Upper lobe of right lung (tissue), 1 donor: ENCODE data around the gene CELA1. TPM values are rescaled to one million over a fixed set of nuclear protein-coding genes. Genes with fewer than 3 reads are reported as not detected.
A peak's percentile ranks its signal among the peaks of the same experiment; 100 is the strongest.

Source experiments
- ATAC-seq: fragments of 200-7000 bp; cut with Tn5 transposase; one replicate; pipeline ENCODE4 v1.9.1; 2020; ENCODE audit warnings: mild to moderate bottlenecking, moderate library complexity
- DNase-seq: peaks from one replicate; pipeline ENCODE4 v3.0.0-alpha.2; 2020
- H3K27ac ChIP-seq: fragments of 200-600 bp; one replicate; pipeline ENCODE4 v1.8.0; 2022
- H3K27me3 ChIP-seq: fragments of 200-600 bp; one replicate; pipeline ENCODE4 v1.8.0; 2022; ENCODE audit warnings: mild to moderate bottlenecking
- H3K36me3 ChIP-seq: fragments of 200-600 bp; one replicate; pipeline ENCODE4 v1.8.0; 2022
- H3K4me1 ChIP-seq: fragments of 200-600 bp; one replicate; pipeline ENCODE4 v1.8.0; 2022
- H3K4me3 ChIP-seq: fragments of 200-600 bp; one replicate; pipeline ENCODE4 v1.8.0; 2022; ENCODE audit warnings: mild to moderate bottlenecking
- H3K9me3 ChIP-seq: fragments of 200-600 bp; one replicate; pipeline ENCODE4 v1.8.0; 2022
- intact Hi-C: fragments of 100-400 bp; cut with DNase I; formaldehyde crosslinking; loops from one replicate; pipeline ENCODE4 v1.11.0; 2022
- total RNA-seq: library from RNA; stranded (reverse); fragmentation: NEBNext Ultra II Directional; extraction: Animal tissue kit (Norgen Biotek cat#: 25700); gene quantifications from one replicate; pipeline ENCODE4 v1.2.1, GENCODE V29; 2021
- TF ChIP-seq, protein P1 (sequence below): fragments of 200-600 bp; IDR thresholded peaks from one replicate; pipeline ENCODE4 v1.8.0; 2022; ENCODE audit warnings: antibody characterized with exemption
- donor health status: DM: no; HTN: yes; CAD: no; lungs with severe emphysema.

Gene CELA1
- total RNA-seq, 1 donor from 2014 or later, result not detected

DNA sequence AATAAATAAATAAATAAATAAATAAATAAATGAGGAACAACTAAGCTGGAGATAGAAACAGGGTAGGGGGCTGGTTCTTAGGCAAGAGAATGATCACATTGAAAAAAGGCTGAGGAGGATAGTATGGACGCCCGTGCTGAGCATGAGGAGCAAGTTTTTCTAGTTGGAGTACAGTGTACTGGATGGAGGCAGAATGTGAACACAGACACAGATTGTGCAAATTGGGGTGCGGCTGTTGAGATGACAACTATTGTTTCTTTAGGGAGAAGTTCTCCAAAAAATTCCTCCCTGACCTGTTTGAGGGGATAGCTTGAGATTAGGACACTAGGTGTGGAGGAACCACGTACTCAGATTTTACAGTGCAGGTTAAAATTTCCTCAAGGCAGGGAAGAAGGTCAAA is 21.5 kb downstream of the CELA1 start:
- TF ChIP-seq, protein P1, sequence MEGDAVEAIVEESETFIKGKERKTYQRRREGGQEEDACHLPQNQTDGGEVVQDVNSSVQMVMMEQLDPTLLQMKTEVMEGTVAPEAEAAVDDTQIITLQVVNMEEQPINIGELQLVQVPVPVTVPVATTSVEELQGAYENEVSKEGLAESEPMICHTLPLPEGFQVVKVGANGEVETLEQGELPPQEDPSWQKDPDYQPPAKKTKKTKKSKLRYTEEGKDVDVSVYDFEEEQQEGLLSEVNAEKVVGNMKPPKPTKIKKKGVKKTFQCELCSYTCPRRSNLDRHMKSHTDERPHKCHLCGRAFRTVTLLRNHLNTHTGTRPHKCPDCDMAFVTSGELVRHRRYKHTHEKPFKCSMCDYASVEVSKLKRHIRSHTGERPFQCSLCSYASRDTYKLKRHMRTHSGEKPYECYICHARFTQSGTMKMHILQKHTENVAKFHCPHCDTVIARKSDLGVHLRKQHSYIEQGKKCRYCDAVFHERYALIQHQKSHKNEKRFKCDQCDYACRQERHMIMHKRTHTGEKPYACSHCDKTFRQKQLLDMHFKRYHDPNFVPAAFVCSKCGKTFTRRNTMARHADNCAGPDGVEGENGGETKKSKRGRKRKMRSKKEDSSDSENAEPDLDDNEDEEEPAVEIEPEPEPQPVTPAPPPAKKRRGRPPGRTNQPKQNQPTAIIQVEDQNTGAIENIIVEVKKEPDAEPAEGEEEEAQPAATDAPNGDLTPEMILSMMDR, result no peak
- no peaks in the 10 kb centered on the region for H3K36me3 ChIP-seq
- DNase-seq, result no peak
- H3K4me1 ChIP-seq, result peaks cover 26% of the 10 kb centered on the region
- intact Hi-C loops, result no loop called here
- no peak overlapping the region for H3K27ac ChIP-seq
- no peak for ATAC-seq
- H3K9me3 ChIP-seq, result no peaks in the 10 kb centered on the region
- no peak overlapping the region for H3K4me3 ChIP-seq
- no peaks in the 10 kb centered on the region for H3K27me3 ChIP-seq

DNA sequence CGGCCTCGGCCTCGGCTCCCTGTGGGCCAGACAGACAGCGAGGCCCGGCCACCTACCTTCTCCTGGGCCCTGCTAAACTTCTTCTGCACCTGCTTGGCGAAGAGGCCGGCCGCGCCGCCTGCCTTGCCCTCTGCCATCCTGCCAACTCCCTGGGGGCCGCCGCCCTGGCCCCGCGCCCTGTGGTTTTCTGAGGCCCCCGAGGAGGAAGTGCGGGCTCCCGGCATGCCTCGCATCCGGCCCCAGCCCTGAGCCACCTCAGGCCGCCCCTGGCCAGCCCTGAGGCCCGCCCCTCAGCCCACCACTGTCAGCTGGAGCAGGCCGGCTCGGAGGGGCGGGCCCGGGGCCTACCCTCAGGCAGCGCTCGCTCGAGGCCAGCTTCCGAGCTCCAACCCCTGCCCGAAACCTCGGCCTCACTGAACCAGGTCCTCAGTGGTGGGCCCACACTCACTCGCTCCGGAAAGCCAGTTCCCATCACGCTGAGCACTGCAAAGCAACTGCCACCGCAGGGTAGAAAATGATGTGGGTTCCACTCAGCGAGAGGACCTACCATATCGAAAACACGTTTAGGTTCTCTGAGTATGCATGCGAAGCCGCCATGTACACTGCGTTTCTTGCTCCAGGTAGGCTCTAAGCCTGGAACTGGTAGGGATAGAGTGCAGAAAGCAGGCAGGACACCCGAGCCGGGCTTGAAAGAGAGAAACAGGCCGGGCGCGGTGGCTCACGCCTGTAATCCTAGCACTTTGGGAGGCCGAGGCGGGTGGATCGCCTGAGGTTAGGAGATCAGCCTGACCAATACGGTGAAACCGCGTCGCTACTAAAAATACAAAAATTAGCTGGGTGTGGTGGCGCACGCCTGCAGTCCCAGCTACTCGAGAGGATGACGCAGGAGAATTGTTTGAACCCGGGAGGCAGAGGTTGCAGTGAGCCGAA is 22.2 kb downstream of the CELA1 start, which contains the start of gene BIN2:
TSS of gene BIN2 (minus strand) at position 209 of the 930 bp plus-strand sequence. CDS start at position 137, 72 bp downstream.
- intact Hi-C loops, result no loop called here
- Histone ChIP-seq H3K4me1 (peaks cover 26% of the 10 kb centered on the region), H3K36me3 (no peaks in the 10 kb centered on the region), H3K27ac (peak within 1 kb of the TSS; percentile 90), H3K27me3 (no peaks in the 10 kb centered on the region), H3K9me3 (no peaks in the 10 kb centered on the region), H3K4me3 (peak within 1 kb of the TSS; percentile 50)
- ATAC-seq (peak; percentile 85), DNase-seq (peak; percentile 87)
- TF ChIP-seq, protein P1, result no peak

DNA sequence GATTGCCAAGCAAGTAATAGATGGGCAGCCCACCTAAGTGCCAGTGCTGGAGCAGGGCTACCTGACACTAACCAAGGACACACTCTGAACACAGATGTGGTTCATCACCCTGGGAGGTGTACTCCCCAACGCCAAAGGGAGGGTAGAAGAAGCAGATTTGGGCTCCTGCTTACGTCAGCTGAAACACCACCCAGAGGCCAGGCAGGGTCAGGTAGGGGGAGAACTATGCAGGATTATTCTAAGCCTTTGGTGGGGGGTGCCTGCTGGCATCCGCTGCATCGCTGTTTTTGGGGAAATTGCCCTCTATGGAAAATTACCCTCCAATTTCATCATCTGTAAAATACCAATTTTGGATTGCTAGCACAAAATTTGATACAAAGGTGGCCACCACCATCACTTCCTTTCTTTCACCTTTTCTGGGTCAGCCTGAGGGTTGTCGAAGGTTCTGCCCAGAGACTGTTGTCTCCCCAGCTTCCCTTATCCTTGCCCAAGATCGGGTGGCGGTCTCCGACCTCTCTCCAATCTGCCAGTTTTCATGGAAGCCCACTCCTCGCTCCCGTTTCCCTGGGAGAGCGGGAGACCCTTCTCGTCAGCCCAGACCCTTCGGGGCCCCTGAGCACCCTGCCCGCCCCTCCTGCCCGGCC is 23.0 kb downstream of the CELA1 start:
- no peak for DNase-seq
- peak overlapping the region; percentile 90 for H3K27ac ChIP-seq

DNA sequence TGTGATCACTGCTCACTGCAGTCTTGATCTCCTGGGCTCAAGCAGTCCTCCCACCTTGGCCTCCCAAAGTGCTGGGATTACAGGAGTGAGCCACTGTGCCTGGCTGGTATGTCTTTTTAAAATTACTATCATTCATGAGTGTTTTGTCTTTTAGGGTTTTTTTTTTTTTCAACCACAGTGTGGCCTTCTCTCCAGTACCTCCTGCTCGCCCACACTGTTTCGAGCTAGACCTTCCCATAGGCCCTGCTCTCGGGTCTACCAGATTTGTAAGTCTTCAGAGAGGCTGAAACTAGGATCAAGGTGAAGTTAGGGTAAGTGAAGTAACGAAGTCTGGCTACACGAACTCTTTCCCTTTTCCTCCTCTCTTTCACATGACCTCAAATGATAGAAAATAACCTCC is 24.0 kb downstream of the CELA1 start:
- Histone ChIP-seq H3K36me3 (no peaks in the 10 kb centered on the region), H3K4me3 (peak overlapping the region; percentile 50), H3K4me1 (peaks cover 30% of the 10 kb centered on the region), H3K27me3 (no peaks in the 10 kb centered on the region), H3K9me3 (no peaks in the 10 kb centered on the region), H3K27ac (peak overlapping the region; percentile 90)
- ATAC-seq (peak; percentile 48), DNase-seq (no peak)
- TF ChIP-seq, protein P1, result no peak
- intact Hi-C loops, result no loop called here

More for the DNA sequence above, 23.0 kb downstream of the CELA1 start:
- Histone ChIP-seq H3K4me1 (peaks cover 30% of the 10 kb centered on the region), H3K27me3 (no peaks in the 10 kb centered on the region), H3K36me3 (no peaks in the 10 kb centered on the region), H3K9me3 (no peaks in the 10 kb centered on the region), H3K4me3 (peak overlapping the region; percentile 50)
- TF ChIP-seq, protein P1, result no peak
- intact Hi-C loops, result no loop called here
- peak; percentile 7 for ATAC-seq

DNA sequence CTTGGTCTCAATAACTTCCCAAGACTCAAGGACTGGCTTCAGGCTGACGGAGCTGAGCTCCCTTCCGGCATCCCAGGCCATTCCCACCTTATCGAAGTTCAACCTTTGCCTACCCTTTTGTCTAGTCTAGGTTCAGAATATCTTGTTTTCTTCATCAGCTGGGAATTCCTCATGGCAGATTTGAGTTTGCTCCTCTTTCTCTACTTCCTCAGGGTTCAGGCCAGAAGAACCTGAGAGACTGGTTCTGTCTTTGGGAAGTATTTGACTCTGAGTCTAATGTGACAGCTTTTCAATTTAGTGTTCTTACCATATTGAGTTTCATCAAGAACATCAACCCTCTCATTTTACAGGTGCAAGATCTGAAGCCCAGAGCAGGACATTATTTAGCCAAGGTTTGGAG is 24.6 kb downstream of the CELA1 start:
- TF ChIP-seq, protein P1, result no peak
- H3K27ac ChIP-seq, result peak overlapping the region; percentile 90
- peaks cover 24% of the 10 kb centered on the region for H3K4me1 ChIP-seq
- no peaks in the 10 kb centered on the region for H3K27me3 ChIP-seq
- H3K4me3 ChIP-seq, result peak overlapping the region; percentile 50
- no peaks in the 10 kb centered on the region for H3K9me3 ChIP-seq
- DNase-seq (no peak), ATAC-seq (no peak)
- intact Hi-C loops, result no loop called here
- H3K36me3 ChIP-seq, result no peaks in the 10 kb centered on the region
